Heart right ventricle (tissue), 16 donors: ENCODE results near the gene RPS8. TPM values are rescaled to one million over a fixed set of nuclear protein-coding genes. Genes with fewer than 3 reads are reported as not detected.
"Not testable (repeated sequence)": the region's sequence is repeated elsewhere in the genome, so short reads cannot be mapped to it uniquely, and the experiment has no call there.

ENCODE experiments used
- ATAC-seq, 8 donors: fragments of 200-7000 bp; cut with Tn5 transposase; one replicate each; pipeline ENCODE4 v1.9.1; 2020; ENCODE audit warnings: mild to moderate bottlenecking in 8 of 8, moderate library complexity in 8 of 8, moderate number of reproducible peaks in 1 of 8
- DNase-seq, 2 donors: peaks; one replicate each; pipeline ENCODE4 v3.0.0-alpha.2; 2020
- H3K27ac ChIP-seq, 10 donors: fragments of 200-600 bp; sonication (generic) in 2 of 10; one replicate each; pipeline versions ENCODE4 v1.5.0 to v1.8.0; 2020 to 2022; ENCODE audit warnings: mild to moderate bottlenecking in 3 of 10
- H3K27me3 ChIP-seq, 7 donors: fragments of 200-600 bp; one replicate each; pipeline ENCODE4 v1.8.0; 2021 to 2022; ENCODE audit warnings: mild to moderate bottlenecking in 2 of 7
- H3K36me3 ChIP-seq, 9 donors: fragments of 200-600 bp; sonication (generic) in 1 of 9; one replicate each; pipeline versions ENCODE4 v1.5.0 to v1.8.0; 2020 to 2022; ENCODE audit warnings: mild to moderate bottlenecking in 2 of 9
- H3K4me1 ChIP-seq, 9 donors: fragments of 200-600 bp; sonication (generic) in 1 of 9; one replicate each; pipeline versions ENCODE4 v1.5.0 to v1.8.0; 2020 to 2022; ENCODE audit warnings: mild to moderate bottlenecking in 4 of 9
- H3K4me3 ChIP-seq, 10 donors: fragments of 200-600 bp; sonication (generic) in 2 of 10; one replicate each; pipeline versions ENCODE4 v1.5.0 to v1.8.0; 2020 to 2022; ENCODE audit warnings: mild to moderate bottlenecking in 7 of 10, moderate library complexity in 2 of 10
- H3K9me3 ChIP-seq, 11 donors: fragments of 200-600 bp in 10 of 11; sonication (generic) in 2 of 11; one replicate each; pipeline versions ENCODE4 v1.5.0 to v1.8.0; 2013 to 2022; ENCODE audit warnings: mild to moderate bottlenecking in 2 of 11, control low read depth in 1 of 11, moderate library complexity in 1 of 11
- CTCF ChIP-seq, 9 donors: fragments of 200-600 bp; sonication (generic) in 2 of 9; IDR thresholded peaks; one replicate each; pipeline versions ENCODE4 v1.5.0 to v1.8.0; 2021 to 2022; ENCODE audit warnings: antibody characterized with exemption in 9 of 9, mild to moderate bottlenecking in 5 of 9, moderate library complexity in 1 of 9
- WGBS, 2 donors: extraction: QIAGEN DNeasy Blood & Tissue Kit; methylation state at CpG; one replicate each; pipeline ENCODE4 v1.1.7; 2013; ENCODE audit warnings: inconsistent platforms in 1 of 2; 5-methylcytosine and 5-hydroxymethylcytosine counted together
- intact Hi-C, 10 donors: fragments of 100-400 bp; cut with DNase I; formaldehyde crosslinking; loops; one replicate each; pipeline versions ENCODE4 v1.11.1 to v1.14.2; 2022
- polyA plus RNA-seq, 2 donors: library from polyadenylated mRNA; stranded (reverse); fragments of 200-250 nt; gene quantifications; one replicate each; pipeline ENCODE4 v1.2.3, GENCODE V29; 2013
- total RNA-seq, 10 donors: library from RNA; stranded (reverse); fragmentation: NEBNext Ultra II Directional in 3 of 10; extraction: Animal tissue kit (Norgen Biotek cat#: 25700) in 3 of 10; gene quantifications; one replicate each; pipeline versions ENCODE4 v1.2.1 to v1.2.4, GENCODE V29; 2021 to 2023
- donor health status: Arrhythmogenic right ventricular cardiomyopathy.
- donor health status: ischemic (EF 13 %, LVEDD 7.1; RV severe dilation, severe dysfunction).
- donor health status: healthy with polysubstance abuse.
- donor health status: DM: no; HTN: yes; CAD: no.
- donor health status: DM: no; HTN: no; CAD: no.
- donor health status: ischemic (EF 25% LVEDD 6.9; RV normal size, moderate dysfunction).
- donor health status: ischemic (EF 25% LVEDD 5.7; RV mildly dilated, moderate dysfunction).
- donor health status: healthy.
- donor health status: DM: yes; HTN: yes; CAD: no.
- donor health status: Ischemic cardiomyopathy.
- donor health status: ischemic (EF 35%, LVEDD 5.7; RV mildly dilated, moderate dysfunction).
- donor health status: nonischemic (EF 11% LVEDD 7.7; RV severe dilation, severe dysfunction).
- donor health status: DM: yes; HTN: yes; CAD: no.
- donor health status: PGD.
- donor health status: ischemic (EF 29% LVEDD 5.4; RV normal size, mild dysfunction).
- donor health status: nonischemic (EF 23%, LVEDD 6.1; RV moderate dilation, normal function).

RPS8 gene
- total and polyA plus RNA-seq, 12 donors, result 587 to 1,942 (median 729) TPM

- Histone ChIP-seq H3K27me3 (no peaks in the 10 kb centered on the region), H3K27ac (peak overlapping the region in 2 of 10 donors; percentile 21 to 39), H3K4me1 (peaks cover 0 to 42% (median 8%) of the 10 kb centered on the region in 9 donors), H3K4me3 (no peak overlapping the region), H3K36me3 (no peaks in the 10 kb centered on the region), H3K9me3 (no peaks in the 10 kb centered on the region)
- WGBS, 2 donors, result 70 to 85% methylated on average over 1 of the region's 1 CpG
- DNase-seq, result no peak
- intact Hi-C loops, result loop anchor here in 2 of 10 donors (10.0 kb wide), 1 partner anchor 571 kb away; no protein-coding TSS in a partner anchor
- no peak for ATAC-seq
- TF ChIP-seq CTCF (IDR thresholded peaks at IDR 0.05), result no peak
Measured at GRCh38 chr1:44733784-44734183, 41.6 kb upstream of the RPS8 start.

- no peaks in the 10 kb centered on the region for H3K27me3 ChIP-seq
- peaks cover 3 to 32% (median 8%) of the 10 kb centered on the region in 9 donors for H3K4me1 ChIP-seq
- DNase-seq, result no peak
- H3K36me3 ChIP-seq, result no peaks in the 10 kb centered on the region
- H3K4me3 ChIP-seq, result no peak overlapping the region
- 98 to 100% methylated on average over 1 of the region's 1 CpG for WGBS, 2 donors
- no peak for TF ChIP-seq CTCF (IDR thresholded peaks at IDR 0.05)
- ATAC-seq, result no peak
- H3K9me3 ChIP-seq, result no peaks in the 10 kb centered on the region
- intact Hi-C loops, result loop anchor here in 4 of 10 donors (5.0 to 10.0 kb wide), 3 partner anchors 41 to 569 kb away; partner anchors contain the start of gene RPS8 (in 1 of the 4)
- H3K27ac ChIP-seq, result no peak overlapping the region
Measured at GRCh38 chr1:44735992-44736391, 39.3 kb upstream of the RPS8 start.

GRCh38 chr1:44738953-44739306, 36.4 kb upstream of the RPS8 start:
- H3K36me3 ChIP-seq, DNase-seq, H3K9me3 ChIP-seq, H3K27me3 ChIP-seq: not testable (repeated sequence)
- Histone ChIP-seq H3K4me3 (peak overlapping the region; percentile 31 to 64 (median 52)), H3K27ac (peak overlapping the region; percentile 34 to 91 (median 82)), H3K4me1 (peaks cover 0 to 11% (median 8%) of the 10 kb centered on the region in 9 donors)
- intact Hi-C loops, result loop anchor here in 5 of 10 donors (1.0 to 10.0 kb wide), 5 partner anchors 8 to 566 kb away; partner anchors contain the start of genes RPS8 (in 2 of the 5) and RNU5D-1 (in 1 of the 5)
- 56 to 87% methylated on average over 1 of the region's 1 CpG for WGBS, 2 donors
- peak in 1 of 8 donors; percentile 3 for ATAC-seq

DNA sequence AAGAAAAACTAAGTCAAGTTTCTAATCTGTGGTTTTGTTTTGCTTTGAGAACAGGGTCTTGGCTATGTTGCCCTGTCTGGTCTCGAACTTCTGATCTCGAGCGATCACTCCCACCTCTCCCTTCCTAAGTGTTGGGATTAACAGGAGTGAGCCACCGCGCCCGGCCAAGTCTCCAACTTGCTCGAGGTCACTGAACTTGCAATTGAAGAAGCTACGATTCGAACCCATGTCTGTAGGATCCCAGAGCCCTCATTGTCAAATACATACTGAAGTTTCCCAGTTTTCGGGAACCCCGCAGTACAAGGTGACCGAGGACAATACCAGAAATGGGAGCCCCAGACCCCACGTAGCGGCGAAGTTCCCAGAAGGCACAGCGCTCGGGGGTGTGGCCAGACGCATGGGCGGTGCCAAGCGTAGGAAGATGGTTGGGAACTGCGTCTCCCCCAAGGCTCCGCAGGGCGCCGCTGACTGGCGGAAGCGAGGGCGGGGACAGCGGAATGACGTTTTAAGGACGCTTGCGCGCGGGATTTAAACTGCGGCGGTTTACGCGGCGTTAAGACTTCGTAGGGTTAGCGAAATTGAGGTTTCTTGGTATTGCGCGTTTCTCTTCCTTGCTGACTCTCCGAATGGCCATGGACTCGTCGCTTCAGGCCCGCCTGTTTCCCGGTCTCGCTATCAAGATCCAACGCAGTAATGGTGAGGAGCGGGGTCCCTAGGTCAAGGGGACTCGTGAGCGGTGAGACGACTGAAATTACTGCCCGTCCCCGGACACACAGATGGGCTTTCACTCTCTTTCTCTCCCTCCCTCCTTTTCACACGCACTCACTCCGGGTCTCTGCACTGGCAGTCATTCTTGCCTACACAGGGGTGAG, 35.8 kb upstream of the RPS8 start, which contains the start of gene KIF2C:
TSS of gene KIF2C (plus strand) at position 531 of the 872 bp plus-strand sequence. CDS start at position 627, 96 bp downstream.
- Histone ChIP-seq H3K27me3 (no peaks in the 10 kb centered on the region), H3K36me3 (peaks cover 0 to 13% (median 0%) of the 10 kb centered on the region in 9 donors), H3K4me3 (peak within 1 kb of the TSS; percentile 31 to 64 (median 52)), H3K27ac (peak within 1 kb of the TSS; percentile 34 to 91 (median 82)), H3K4me1 (peaks cover 0 to 11% (median 8%) of the 10 kb centered on the region in 9 donors), H3K9me3 (no peaks in the 10 kb centered on the region)
- DNase-seq (peak; percentile 97), ATAC-seq (peak; percentile 99 to 100 (median 100))
- TF ChIP-seq CTCF (IDR thresholded peaks at IDR 0.05), result peak in 3 of 9 donors; percentile 15 to 31 (median 18)
- intact Hi-C loops, result loop anchor here in 5 of 10 donors (1.0 to 10.0 kb wide), 5 partner anchors 8 to 565 kb away; partner anchors contain the start of genes RPS8 (in 2 of the 5) and RNU5D-1 (in 1 of the 5)
- WGBS, 2 donors, result 0 to 1% methylated on average over 57 of the region's 57 CpGs
